ENCODE measurements around the gene NPS.

DNA sequence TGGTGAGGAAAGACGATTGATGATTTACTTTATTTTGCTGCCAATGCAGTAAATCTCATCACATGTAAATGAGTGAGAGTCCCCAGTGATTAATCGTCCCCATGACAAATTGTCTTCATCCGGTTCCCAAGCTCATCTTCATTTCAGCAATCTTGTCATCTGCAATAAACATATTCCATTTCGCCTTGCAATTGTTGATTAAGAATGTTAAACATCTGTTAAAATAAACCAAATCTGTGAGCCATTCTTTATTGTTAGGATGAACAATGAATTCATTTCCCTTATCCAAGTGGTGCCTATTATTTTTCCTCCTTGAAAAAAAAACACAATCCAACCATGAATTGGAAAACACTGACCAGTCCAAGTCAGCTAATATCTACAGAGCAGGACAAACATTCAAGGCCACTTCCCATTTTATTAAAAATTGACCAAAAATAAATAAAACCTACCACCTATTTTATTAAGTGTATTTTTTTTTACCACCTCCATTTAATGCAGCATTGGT is 36.5 kb downstream of the NPS start:
- TF ChIP-seq, protein P1, sequence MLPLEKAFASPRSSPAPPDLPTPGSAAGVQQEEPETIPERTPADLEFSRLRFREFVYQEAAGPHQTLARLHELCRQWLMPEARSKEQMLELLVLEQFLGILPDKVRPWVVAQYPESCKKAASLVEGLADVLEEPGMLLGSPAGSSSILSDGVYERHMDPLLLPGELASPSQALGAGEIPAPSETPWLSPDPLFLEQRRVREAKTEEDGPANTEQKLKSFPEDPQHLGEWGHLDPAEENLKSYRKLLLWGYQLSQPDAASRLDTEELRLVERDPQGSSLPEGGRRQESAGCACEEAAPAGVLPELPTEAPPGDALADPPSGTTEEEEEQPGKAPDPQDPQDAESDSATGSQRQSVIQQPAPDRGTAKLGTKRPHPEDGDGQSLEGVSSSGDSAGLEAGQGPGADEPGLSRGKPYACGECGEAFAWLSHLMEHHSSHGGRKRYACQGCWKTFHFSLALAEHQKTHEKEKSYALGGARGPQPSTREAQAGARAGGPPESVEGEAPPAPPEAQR (CRISPR knock-in tag; IDR thresholded peaks at IDR 0.05) = no peak
- TF ChIP-seq, protein P2, sequence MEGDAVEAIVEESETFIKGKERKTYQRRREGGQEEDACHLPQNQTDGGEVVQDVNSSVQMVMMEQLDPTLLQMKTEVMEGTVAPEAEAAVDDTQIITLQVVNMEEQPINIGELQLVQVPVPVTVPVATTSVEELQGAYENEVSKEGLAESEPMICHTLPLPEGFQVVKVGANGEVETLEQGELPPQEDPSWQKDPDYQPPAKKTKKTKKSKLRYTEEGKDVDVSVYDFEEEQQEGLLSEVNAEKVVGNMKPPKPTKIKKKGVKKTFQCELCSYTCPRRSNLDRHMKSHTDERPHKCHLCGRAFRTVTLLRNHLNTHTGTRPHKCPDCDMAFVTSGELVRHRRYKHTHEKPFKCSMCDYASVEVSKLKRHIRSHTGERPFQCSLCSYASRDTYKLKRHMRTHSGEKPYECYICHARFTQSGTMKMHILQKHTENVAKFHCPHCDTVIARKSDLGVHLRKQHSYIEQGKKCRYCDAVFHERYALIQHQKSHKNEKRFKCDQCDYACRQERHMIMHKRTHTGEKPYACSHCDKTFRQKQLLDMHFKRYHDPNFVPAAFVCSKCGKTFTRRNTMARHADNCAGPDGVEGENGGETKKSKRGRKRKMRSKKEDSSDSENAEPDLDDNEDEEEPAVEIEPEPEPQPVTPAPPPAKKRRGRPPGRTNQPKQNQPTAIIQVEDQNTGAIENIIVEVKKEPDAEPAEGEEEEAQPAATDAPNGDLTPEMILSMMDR (IDR thresholded peaks at IDR 0.05) = no peak
- no peak for TF ChIP-seq SMAD3 (CRISPR knock-in tag; IDR thresholded peaks at IDR 0.05; ENCODE audit: borderline replicate concordance)
- TF ChIP-seq, protein P3, sequence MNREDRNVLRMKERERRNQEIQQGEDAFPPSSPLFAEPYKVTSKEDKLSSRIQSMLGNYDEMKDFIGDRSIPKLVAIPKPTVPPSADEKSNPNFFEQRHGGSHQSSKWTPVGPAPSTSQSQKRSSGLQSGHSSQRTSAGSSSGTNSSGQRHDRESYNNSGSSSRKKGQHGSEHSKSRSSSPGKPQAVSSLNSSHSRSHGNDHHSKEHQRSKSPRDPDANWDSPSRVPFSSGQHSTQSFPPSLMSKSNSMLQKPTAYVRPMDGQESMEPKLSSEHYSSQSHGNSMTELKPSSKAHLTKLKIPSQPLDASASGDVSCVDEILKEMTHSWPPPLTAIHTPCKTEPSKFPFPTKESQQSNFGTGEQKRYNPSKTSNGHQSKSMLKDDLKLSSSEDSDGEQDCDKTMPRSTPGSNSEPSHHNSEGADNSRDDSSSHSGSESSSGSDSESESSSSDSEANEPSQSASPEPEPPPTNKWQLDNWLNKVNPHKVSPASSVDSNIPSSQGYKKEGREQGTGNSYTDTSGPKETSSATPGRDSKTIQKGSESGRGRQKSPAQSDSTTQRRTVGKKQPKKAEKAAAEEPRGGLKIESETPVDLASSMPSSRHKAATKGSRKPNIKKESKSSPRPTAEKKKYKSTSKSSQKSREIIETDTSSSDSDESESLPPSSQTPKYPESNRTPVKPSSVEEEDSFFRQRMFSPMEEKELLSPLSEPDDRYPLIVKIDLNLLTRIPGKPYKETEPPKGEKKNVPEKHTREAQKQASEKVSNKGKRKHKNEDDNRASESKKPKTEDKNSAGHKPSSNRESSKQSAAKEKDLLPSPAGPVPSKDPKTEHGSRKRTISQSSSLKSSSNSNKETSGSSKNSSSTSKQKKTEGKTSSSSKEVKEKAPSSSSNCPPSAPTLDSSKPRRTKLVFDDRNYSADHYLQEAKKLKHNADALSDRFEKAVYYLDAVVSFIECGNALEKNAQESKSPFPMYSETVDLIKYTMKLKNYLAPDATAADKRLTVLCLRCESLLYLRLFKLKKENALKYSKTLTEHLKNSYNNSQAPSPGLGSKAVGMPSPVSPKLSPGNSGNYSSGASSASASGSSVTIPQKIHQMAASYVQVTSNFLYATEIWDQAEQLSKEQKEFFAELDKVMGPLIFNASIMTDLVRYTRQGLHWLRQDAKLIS (CRISPR knock-in tag; IDR thresholded peaks at IDR 0.05; ENCODE audit: borderline replicate concordance) = no peak
- no peak for TF ChIP-seq ZNF396 (CRISPR knock-in tag; IDR thresholded peaks at IDR 0.05; ENCODE audit: borderline replicate concordance)
- no peak for TF ChIP-seq ATF1 (CRISPR knock-in tag; IDR thresholded peaks at IDR 0.05)
- TF ChIP-seq FOXK1 (CRISPR knock-in tag; IDR thresholded peaks at IDR 0.05) = no peak
- TF ChIP-seq TP53 (CRISPR knock-in tag; IDR thresholded peaks at IDR 0.05) = no peak
- TF ChIP-seq, protein P4, sequence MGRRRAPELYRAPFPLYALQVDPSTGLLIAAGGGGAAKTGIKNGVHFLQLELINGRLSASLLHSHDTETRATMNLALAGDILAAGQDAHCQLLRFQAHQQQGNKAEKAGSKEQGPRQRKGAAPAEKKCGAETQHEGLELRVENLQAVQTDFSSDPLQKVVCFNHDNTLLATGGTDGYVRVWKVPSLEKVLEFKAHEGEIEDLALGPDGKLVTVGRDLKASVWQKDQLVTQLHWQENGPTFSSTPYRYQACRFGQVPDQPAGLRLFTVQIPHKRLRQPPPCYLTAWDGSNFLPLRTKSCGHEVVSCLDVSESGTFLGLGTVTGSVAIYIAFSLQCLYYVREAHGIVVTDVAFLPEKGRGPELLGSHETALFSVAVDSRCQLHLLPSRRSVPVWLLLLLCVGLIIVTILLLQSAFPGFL (CRISPR knock-in tag; IDR thresholded peaks at IDR 0.05; ENCODE audit: borderline replicate concordance) = no peak
- TF ChIP-seq, protein P5, sequence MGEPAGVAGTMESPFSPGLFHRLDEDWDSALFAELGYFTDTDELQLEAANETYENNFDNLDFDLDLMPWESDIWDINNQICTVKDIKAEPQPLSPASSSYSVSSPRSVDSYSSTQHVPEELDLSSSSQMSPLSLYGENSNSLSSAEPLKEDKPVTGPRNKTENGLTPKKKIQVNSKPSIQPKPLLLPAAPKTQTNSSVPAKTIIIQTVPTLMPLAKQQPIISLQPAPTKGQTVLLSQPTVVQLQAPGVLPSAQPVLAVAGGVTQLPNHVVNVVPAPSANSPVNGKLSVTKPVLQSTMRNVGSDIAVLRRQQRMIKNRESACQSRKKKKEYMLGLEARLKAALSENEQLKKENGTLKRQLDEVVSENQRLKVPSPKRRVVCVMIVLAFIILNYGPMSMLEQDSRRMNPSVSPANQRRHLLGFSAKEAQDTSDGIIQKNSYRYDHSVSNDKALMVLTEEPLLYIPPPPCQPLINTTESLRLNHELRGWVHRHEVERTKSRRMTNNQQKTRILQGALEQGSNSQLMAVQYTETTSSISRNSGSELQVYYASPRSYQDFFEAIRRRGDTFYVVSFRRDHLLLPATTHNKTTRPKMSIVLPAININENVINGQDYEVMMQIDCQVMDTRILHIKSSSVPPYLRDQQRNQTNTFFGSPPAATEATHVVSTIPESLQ (CRISPR knock-in tag; IDR thresholded peaks at IDR 0.05) = no peak
- TF ChIP-seq, protein P6, sequence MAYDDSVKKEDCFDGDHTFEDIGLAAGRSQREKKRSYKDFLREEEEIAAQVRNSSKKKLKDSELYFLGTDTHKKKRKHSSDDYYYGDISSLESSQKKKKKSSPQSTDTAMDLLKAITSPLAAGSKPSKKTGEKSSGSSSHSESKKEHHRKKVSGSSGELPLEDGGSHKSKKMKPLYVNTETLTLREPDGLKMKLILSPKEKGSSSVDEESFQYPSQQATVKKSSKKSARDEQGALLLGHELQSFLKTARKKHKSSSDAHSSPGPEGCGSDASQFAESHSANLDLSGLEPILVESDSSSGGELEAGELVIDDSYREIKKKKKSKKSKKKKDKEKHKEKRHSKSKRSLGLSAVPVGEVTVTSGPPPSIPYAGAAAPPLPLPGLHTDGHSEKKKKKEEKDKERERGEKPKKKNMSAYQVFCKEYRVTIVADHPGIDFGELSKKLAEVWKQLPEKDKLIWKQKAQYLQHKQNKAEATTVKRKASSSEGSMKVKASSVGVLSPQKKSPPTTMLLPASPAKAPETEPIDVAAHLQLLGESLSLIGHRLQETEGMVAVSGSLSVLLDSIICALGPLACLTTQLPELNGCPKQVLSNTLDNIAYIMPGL (CRISPR knock-in tag; IDR thresholded peaks at IDR 0.05) = no peak
- TF ChIP-seq, protein P7, sequence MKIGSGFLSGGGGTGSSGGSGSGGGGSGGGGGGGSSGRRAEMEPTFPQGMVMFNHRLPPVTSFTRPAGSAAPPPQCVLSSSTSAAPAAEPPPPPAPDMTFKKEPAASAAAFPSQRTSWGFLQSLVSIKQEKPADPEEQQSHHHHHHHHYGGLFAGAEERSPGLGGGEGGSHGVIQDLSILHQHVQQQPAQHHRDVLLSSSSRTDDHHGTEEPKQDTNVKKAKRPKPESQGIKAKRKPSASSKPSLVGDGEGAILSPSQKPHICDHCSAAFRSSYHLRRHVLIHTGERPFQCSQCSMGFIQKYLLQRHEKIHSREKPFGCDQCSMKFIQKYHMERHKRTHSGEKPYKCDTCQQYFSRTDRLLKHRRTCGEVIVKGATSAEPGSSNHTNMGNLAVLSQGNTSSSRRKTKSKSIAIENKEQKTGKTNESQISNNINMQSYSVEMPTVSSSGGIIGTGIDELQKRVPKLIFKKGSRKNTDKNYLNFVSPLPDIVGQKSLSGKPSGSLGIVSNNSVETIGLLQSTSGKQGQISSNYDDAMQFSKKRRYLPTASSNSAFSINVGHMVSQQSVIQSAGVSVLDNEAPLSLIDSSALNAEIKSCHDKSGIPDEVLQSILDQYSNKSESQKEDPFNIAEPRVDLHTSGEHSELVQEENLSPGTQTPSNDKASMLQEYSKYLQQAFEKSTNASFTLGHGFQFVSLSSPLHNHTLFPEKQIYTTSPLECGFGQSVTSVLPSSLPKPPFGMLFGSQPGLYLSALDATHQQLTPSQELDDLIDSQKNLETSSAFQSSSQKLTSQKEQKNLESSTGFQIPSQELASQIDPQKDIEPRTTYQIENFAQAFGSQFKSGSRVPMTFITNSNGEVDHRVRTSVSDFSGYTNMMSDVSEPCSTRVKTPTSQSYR (CRISPR knock-in tag; IDR thresholded peaks at IDR 0.05) = no peak
- TF ChIP-seq ELF4 (CRISPR knock-in tag; IDR thresholded peaks at IDR 0.05; ENCODE audit: low read depth) = no peak

All from WTC11 (cell line).